Activated T-helper 2 cell treated with anti-CD3 and anti-CD28 coated beads, Interferon-gamma antibody, Interleukin-2, Interleukin-4, amounts not matched to agents 10 μg/mL and 5 μg/mL and 100 μg/mL, durations not matched to agents 14 hours and 24 hours and 36 hours (primary cell): ENCODE results near the gene BCAT1. TPM values are rescaled to one million over a fixed set of nuclear protein-coding genes. Genes with fewer than 3 reads are reported as not detected.

Experiments used
- DNase-seq: peaks from one replicate; pipeline ENCODE4 v3.0.0; 2021; ENCODE audit warnings: low spot score
- H3K27ac Mint-ChIP-seq: one replicate; pipeline ENCODE4 v1.8.0; 2021; ENCODE audit warnings: mixed read lengths
- H3K27me3 Mint-ChIP-seq: one replicate; pipeline ENCODE4 v1.8.0; 2021; ENCODE audit warnings: low read depth, mixed read lengths
- H3K36me3 Mint-ChIP-seq: one replicate; pipeline ENCODE4 v1.8.0; 2021; ENCODE audit warnings: low read depth, mixed read lengths
- H3K4me1 Mint-ChIP-seq: one replicate; pipeline ENCODE4 v1.8.0; 2021; ENCODE audit warnings: low read depth, mixed read lengths
- H3K4me3 Mint-ChIP-seq: one replicate; pipeline ENCODE4 v1.8.0; 2021; ENCODE audit warnings: low read depth, mild to moderate bottlenecking, moderate library complexity, mixed read lengths
- H3K9me3 Mint-ChIP-seq: one replicate; pipeline ENCODE4 v1.8.0; 2021; ENCODE audit warnings: mixed read lengths
- intact Hi-C: fragments of 100-400 bp; cut with micrococcal nuclease; formaldehyde crosslinking; loops from one replicate; pipeline ENCODE4 v1.15.1; 2023
- total RNA-seq: library from RNA; stranded (reverse); gene quantifications from 2 replicates; pipeline ENCODE4 v1.2.3, GENCODE V29; 2022

The BCAT1 gene
- total RNA-seq, 1 donor from 2014 or later = 12.9 TPM

DNA sequence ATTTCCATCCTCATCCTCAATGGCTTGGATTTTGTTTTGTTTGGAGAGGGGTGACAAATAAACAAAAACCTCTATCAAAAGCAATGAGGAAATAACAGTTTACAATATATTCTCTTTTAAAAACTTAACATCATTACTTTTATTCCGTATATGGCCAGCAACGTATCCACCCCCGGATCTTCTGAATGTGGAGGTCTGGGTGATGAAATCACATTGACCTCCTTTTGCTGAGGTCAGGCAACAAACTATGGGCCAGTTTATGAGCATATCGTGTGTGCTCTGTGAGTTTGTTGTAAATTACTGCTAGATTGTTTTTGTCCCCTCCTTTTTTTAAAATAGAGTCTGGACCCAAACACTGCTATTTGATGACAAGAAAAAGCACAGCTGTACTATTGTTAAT lies 178.1 kb downstream of the BCAT1 start:
- intact Hi-C loops = loop anchor here (10.0 kb wide), 1 partner anchor 1566 kb away; no protein-coding TSS in a partner anchor
- peaks cover 5% of the 10 kb centered on the region for H3K27me3 Mint-ChIP-seq
- H3K36me3 Mint-ChIP-seq = no peaks in the 10 kb centered on the region
- H3K4me1 Mint-ChIP-seq = no peaks in the 10 kb centered on the region
- no peak overlapping the region for H3K27ac Mint-ChIP-seq
- H3K4me3 Mint-ChIP-seq = no peak overlapping the region
- no peak for DNase-seq
- H3K9me3 Mint-ChIP-seq = no peaks in the 10 kb centered on the region

DNA sequence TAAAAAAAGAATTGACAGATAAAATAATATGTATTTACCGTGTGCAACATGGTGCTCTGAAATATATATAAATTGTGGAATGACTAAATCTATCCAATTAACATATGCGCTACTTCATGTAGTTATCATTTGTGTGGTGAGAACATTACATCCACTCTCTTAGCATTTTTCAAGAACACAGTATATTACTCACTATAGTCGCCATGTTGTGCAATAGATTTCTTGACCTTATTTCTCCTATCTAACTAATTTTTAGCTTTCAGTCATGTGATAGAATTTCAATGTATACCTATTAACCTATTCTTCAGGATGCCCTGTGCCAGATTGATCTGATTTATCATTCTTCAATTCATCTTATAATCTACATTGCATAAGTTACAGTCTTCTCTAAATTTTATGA lies 178.6 kb downstream of the BCAT1 start:
- no peaks in the 10 kb centered on the region for H3K36me3 Mint-ChIP-seq
- H3K27ac Mint-ChIP-seq = no peak overlapping the region
- H3K4me3 Mint-ChIP-seq = no peak overlapping the region
- intact Hi-C loops = loop anchor here (10.0 kb wide), 1 partner anchor 1566 kb away; no protein-coding TSS in a partner anchor
- no peaks in the 10 kb centered on the region for H3K9me3 Mint-ChIP-seq
- no peak for DNase-seq
- peaks cover 5% of the 10 kb centered on the region for H3K27me3 Mint-ChIP-seq
- H3K4me1 Mint-ChIP-seq = no peaks in the 10 kb centered on the region

DNA sequence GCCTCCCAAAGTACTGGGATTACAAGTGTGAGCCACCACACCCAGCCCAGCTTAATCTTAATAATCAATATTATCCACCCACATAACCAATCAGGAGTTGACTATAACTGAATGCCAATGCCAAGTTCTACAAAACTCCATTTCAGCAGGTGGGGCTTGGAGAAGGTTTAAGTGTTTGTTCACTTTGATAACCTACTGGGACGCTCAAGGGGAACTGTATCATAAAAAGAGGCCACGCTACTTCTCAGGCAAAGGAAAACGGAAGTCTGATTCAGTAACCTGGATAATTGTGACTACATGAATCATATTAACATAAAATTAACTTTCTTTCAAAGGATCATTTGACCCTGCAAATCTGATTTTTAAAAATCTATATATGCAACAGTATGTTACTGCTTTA lies 179.2 kb downstream of the BCAT1 start:
- no peak overlapping the region for H3K4me3 Mint-ChIP-seq
- no peak overlapping the region for H3K27ac Mint-ChIP-seq
- no peaks in the 10 kb centered on the region for H3K9me3 Mint-ChIP-seq
- DNase-seq = no peak
- H3K36me3 Mint-ChIP-seq = no peaks in the 10 kb centered on the region
- intact Hi-C loops = loop anchor here (10.0 kb wide), 1 partner anchor 1565 kb away; no protein-coding TSS in a partner anchor
- peaks cover 5% of the 10 kb centered on the region for H3K27me3 Mint-ChIP-seq
- H3K4me1 Mint-ChIP-seq = no peaks in the 10 kb centered on the region

DNA sequence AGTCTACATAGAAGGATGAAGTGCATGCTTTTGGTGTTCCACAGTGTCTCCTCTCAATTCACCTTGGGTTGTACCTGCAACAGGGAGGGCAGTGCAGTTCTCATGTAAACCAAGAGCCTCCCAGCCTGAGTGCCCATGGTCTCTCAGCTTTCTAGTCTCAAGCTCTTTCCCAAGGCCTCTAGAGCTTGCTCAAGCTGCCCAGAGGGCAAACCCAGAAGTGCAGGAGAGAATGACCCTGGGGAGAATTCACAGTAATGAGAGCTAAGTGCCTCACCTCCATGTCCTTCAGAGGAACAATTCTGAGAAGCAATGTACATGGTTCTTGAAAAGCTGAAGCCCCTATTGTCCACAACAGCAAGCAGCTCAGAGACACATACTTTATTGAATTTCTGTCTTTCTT lies 180.5 kb downstream of the BCAT1 start:
- no peak for DNase-seq
- intact Hi-C loops = no loop called here
- Mint-ChIP-seq H3K9me3 (no peaks in the 10 kb centered on the region), H3K4me3 (no peak overlapping the region), H3K36me3 (no peaks in the 10 kb centered on the region), H3K27ac (no peak overlapping the region), H3K27me3 (peaks cover 5% of the 10 kb centered on the region), H3K4me1 (no peaks in the 10 kb centered on the region)

DNA sequence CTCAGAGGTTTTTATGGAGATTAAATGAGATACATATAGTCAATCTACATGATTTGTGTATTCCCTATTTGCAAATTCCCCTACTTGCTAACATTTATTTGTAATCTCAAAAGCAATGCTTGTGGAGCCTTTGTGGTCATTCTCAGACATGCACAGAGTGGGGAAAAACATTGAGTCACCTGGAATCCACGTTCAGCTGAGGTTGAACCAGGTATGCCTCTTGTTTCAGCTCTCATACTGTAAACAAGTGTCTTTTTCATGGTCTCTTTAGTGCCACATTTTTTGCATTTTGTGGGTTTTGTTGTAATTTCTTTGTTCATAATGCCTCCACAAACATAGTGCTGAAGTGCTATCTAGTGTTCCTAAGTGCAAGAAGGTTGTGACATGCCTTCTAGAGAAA lies 181.9 kb downstream of the BCAT1 start:
- Mint-ChIP-seq H3K4me3 (no peak overlapping the region), H3K27ac (no peak overlapping the region)
- intact Hi-C loops = no loop called here

DNA sequence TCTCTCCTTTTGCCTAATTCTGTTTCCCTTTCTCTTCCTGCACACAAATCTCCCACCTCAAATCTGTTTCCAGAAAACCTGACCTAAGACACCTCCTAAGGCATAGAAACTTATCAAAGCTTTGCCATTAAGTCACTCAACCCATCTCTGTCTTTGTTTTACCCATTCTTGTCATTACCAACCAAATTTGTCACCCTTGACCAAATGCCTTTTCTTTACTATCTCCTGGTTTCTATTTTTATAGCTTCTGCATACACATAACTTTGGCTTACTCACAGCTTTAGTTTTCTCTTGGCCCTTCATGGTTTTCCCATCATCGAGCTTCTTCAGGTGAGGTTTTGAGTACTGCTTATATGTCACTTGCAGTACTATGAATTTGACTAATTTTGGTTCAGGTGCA lies 184.2 kb downstream of the BCAT1 start:
- no peaks in the 10 kb centered on the region for H3K4me1 Mint-ChIP-seq
- H3K27me3 Mint-ChIP-seq = no peaks in the 10 kb centered on the region
- no peaks in the 10 kb centered on the region for H3K9me3 Mint-ChIP-seq
- intact Hi-C loops = no loop called here
- no peaks in the 10 kb centered on the region for H3K36me3 Mint-ChIP-seq
- H3K4me3 Mint-ChIP-seq = no peak overlapping the region
- H3K27ac Mint-ChIP-seq = no peak overlapping the region
- no peak for DNase-seq

More for the DNA sequence above, 181.9 kb downstream of the BCAT1 start:
- Mint-ChIP-seq H3K27me3 (peaks cover 5% of the 10 kb centered on the region), H3K4me1 (no peaks in the 10 kb centered on the region), H3K36me3 (no peaks in the 10 kb centered on the region), H3K9me3 (no peaks in the 10 kb centered on the region)
- no peak for DNase-seq

DNA sequence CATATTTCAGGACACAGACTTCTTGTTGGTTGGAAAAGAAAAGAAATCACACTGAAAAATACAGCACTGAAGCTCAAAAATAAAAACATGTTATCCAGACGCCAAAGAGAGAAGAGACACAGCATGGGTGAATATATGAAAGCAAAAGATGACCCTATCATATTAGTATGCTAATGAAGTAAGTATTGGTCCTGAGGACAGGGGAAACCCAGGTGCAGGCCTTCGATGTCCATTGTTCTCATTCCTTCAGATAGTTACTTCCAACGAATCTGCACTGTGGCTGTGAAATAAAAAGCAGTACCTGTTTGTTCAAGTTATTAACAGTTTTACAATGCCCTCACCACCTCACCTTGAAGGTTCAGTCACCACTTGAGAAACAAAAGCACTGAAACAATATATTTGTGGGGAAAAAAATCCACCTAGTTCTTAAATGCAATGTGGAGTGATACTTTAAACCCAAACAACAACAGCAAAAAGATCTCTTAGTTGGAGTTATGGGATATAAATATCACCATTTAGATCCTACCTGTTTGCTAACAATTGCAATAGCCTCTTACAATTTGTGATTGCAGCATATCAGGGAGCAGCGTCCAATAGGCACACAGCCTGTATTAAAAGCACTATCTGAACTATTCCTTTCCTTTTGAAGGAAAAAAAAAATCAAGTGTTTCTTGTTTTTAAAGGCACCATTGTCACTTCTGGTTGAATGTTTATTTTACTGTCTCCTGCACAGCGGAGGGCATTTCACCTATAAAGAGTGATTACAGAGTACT lies 188.1 kb downstream of the BCAT1 start:
- H3K4me1 Mint-ChIP-seq = no peaks in the 10 kb centered on the region
- H3K9me3 Mint-ChIP-seq = no peaks in the 10 kb centered on the region
- no peak overlapping the region for H3K4me3 Mint-ChIP-seq
- no peaks in the 10 kb centered on the region for H3K36me3 Mint-ChIP-seq
- no peak for DNase-seq
- intact Hi-C loops = no loop called here
- peaks cover 1% of the 10 kb centered on the region for H3K27me3 Mint-ChIP-seq
- no peak overlapping the region for H3K27ac Mint-ChIP-seq

DNA sequence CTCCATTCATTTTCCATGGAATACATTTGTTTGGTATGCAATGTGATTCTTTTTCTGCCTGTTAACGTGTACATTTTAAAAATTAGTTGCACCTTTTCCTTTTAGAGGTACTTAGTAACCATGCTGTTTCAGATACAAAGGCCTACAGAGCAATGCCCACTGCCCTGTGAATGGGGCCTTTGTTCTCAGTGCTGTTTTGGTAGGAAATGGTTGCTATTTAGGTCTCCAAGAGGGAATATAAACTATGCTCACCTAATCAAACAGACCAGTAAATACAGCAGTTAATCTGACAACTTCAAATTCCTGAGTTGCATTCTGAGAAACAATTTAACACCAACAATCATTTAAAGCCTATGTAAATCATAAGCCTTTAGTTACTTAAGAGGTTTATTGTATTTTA lies 188.7 kb downstream of the BCAT1 start:
- DNase-seq = no peak
- peaks cover 1% of the 10 kb centered on the region for H3K27me3 Mint-ChIP-seq
- no peaks in the 10 kb centered on the region for H3K4me1 Mint-ChIP-seq
- no peak overlapping the region for H3K27ac Mint-ChIP-seq
- no peaks in the 10 kb centered on the region for H3K36me3 Mint-ChIP-seq
- H3K9me3 Mint-ChIP-seq = no peaks in the 10 kb centered on the region
- intact Hi-C loops = no loop called here
- no peak overlapping the region for H3K4me3 Mint-ChIP-seq

Other genes with a start within 250 kb of the BCAT1 start
- gene DNAI7, start 246.1 kb upstream of the BCAT1 start, total RNA-seq = not detected in 2 replicates
- 7.6 and 9.8 TPM in 2 replicates for gene ETFRF1, start 246.1 kb upstream of the BCAT1 start, total RNA-seq